GM12891 (cell line): ENCODE results near the gene APLP2.

Experiments
- PAX5 ChIP-seq: IDR thresholded peaks from 2 replicates; pipeline ENCODE4 v1.6.1; 2011; ENCODE audit warnings: low read length, moderate library complexity, mild to moderate bottlenecking; ENCODE audit not compliant: insufficient read depth, severe bottlenecking
- POLR2A ChIP-seq: IDR thresholded peaks from 2 replicates; pipeline ENCODE4 v1.6.1; 2011; ENCODE audit warnings: low read depth, low read length, control low read depth
- POLR2AphosphoS5 ChIP-seq: IDR thresholded peaks from 2 replicates; pipeline ENCODE4 v1.6.1; 2011; ENCODE audit warnings: low read depth, low read length, control low read depth
- POU2F2 ChIP-seq: IDR thresholded peaks from 2 replicates; pipeline ENCODE4 v1.6.1; 2011; ENCODE audit warnings: low read depth, mild to moderate bottlenecking, control low read depth, low read length, moderate library complexity
- SPI1 ChIP-seq: IDR thresholded peaks from 2 replicates; pipeline ENCODE4 v1.6.1; 2011; ENCODE audit warnings: low read depth, low read length, control low read depth
- TAF1 ChIP-seq: IDR thresholded peaks from 2 replicates; pipeline ENCODE4 v1.6.1; 2011; ENCODE audit warnings: low read depth, low read length, control low read depth

DNA sequence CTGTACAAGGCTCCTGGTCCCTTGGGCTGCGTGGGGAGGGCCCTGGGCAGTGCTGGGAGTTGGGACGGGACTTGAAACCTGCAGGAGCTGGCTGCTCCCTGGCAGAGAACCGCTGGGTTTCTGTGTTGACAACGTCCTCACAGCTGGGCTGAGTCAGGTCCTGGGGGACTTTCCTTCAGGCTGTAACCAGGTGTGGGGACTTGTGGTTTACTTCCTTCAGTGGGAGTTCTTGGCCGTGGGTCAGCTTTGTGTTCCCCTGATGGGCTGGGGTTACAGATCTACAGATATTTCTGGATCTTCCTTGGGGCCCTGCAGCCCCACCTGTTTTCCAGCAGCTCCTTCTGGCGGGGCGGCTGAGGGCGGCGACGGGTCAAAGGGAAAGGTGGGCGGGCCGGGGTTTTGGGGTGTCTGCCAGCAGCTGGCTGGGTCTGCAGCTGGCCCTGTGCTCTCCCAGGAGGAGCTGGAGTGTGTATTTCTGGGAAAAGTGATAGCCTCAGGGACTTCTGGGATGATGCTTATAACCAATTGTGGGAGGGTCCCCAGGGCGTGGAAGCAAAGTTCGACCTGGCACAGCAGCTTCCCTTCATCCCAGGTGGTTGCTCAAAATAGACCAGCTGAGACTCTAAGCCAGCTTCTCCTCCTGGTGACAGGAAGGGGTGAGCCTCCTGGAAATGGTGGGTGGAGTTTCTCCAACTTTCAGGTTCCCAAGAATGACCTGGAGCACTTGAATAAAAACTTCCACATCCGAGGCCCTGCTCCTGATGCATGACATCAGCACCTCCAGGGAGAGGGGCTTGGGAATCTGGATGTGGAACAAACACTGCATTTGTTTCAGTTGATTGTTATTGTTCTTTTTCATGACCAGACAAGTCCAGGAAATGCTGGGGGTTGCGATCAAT is 109.0 kb downstream of the APLP2 start:
- TF ChIP-seq POLR2A (no peak), POLR2AphosphoS5 (no peak), TAF1 (no peak), SPI1 (no peak), POU2F2 (no peak), PAX5 (no peak)
